Hematopoietic multipotent progenitor cell treated with erythropoietin and hydrocortisone succinate and interleukin-3 and kit ligand, for 15 days (in vitro differentiated cells): ENCODE data around the gene PGA5.
A peak's percentile ranks its signal among the peaks of the same experiment; 100 is the strongest.

Experiments
- DNase-seq: peaks from one replicate; pipeline ENCODE4 v3.0.0-alpha.2; 2015; ENCODE audit warnings: low spot score

Gene PGA5

GRCh38 chr11:61267437-61267841 lies 26.5 kb downstream of the PGA5 start:
- peak; percentile 67 for DNase-seq

GRCh38 chr11:61268588-61269250 lies 27.7 kb downstream of the PGA5 start:
- no peak for DNase-seq

GRCh38 chr11:61270354-61271076 lies 29.5 kb downstream of the PGA5 start:
- no peak for DNase-seq

- DNase-seq = no peak
Observed at GRCh38 chr11:61272731-61273130, 31.8 kb downstream of the PGA5 start.

GRCh38 chr11:61273178-61274078 lies 32.5 kb downstream of the PGA5 start:
- DNase-seq = no peak

GRCh38 chr11:61274084-61274483 lies 33.1 kb downstream of the PGA5 start:
- no peak for DNase-seq

GRCh38 chr11:61275191-61275590 lies 34.2 kb downstream of the PGA5 start:
- no peak for DNase-seq

GRCh38 chr11:61277186-61278000 lies 36.4 kb downstream of the PGA5 start:
- DNase-seq = no peak

- no peak for DNase-seq
Observed at GRCh38 chr11:61278001-61278470, 37.1 kb downstream of the PGA5 start.

GRCh38 chr11:61279934-61280659 lies 39.1 kb downstream of the PGA5 start:
- peak; percentile 52 for DNase-seq

- no peak for DNase-seq
Observed at GRCh38 chr11:61280883-61281580, 40.1 kb downstream of the PGA5 start.

- DNase-seq = peak; percentile 84
Observed at GRCh38 chr11:61281581-61282250, 40.7 kb downstream of the PGA5 start.

GRCh38 chr11:61283613-61284012 lies 42.6 kb downstream of the PGA5 start:
- no peak for DNase-seq

- DNase-seq = peak; percentile 97
Observed at GRCh38 chr11:61287338-61287977, 46.5 kb downstream of the PGA5 start.

- peak; percentile 52 for DNase-seq
Observed at GRCh38 chr11:61290905-61291690, 50.1 kb downstream of the PGA5 start.

GRCh38 chr11:61292356-61292755 lies 51.4 kb downstream of the PGA5 start:
- peak; percentile 57 for DNase-seq

GRCh38 chr11:61293867-61294716 lies 53.1 kb downstream of the PGA5 start:
- DNase-seq = peak; percentile 70
